Fibroblast of pulmonary artery (primary cell): ENCODE results near the gene ZNF780B.

ENCODE experiments used
- DNase-seq: peaks from one replicate; pipeline ENCODE4 v3.0.0-alpha.2; 2010; ENCODE audit warnings: low read depth
- H3K4me3 ChIP-seq: replicated peaks from 2 replicates; pipeline ENCODE4 v1.5.1; 2011; ENCODE audit warnings: low read depth, mild to moderate bottlenecking, control low read depth, low read length, moderate library complexity
- CTCF ChIP-seq: IDR thresholded peaks from 2 replicates; pipeline ENCODE4 v1.5.1; 2011; ENCODE audit warnings: mild to moderate bottlenecking, control low read depth, low read length, inconsistent platforms; ENCODE audit errors: missing control alignments

The ZNF780B gene

DNA sequence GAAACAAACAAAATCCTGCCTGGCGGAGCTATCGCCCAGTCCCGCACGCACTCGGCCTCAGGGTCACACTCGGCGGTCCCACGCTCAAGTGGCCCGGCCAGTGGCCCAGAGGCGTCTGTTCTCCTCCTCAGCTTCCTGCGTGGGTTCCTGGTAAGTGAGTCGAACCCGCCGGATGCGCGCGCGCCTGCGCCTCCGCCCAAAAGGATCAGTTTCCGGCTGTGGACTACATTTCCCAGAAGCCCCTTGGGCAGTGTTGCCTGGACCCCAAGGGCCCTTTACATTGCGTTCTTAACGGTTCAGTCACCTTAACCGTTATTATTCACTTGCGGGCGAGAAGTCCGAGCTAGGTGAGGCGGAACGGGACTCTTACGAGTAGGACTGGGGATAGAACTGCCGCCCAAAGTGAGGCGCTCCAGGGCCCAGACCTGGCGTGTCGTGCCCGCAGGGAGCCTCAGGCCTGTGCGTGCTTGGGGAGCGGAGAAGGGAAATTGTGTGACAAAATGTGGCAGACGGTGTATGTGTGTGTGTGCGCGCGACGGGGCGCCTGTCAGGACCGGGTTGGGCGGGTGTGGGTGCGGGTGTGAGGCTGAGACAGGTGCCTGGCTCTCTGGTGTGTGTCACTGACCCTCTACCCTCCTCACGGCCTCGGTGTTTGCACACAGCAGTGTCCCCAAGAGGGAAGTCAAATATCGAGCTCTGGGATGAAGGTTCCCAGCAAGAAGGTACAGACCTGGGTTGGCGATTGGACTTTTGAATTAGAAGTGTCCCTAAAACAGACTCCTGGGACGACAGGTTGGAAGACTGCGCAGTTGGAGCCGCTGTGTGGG, 59.0 kb downstream of the ZNF780B start, which contains the start of gene ZNF546:
Gene ZNF546 (plus strand): TSS at position 250 of the 827 bp plus-strand sequence. CDS start 1,267 bp downstream, outside the sequence.
- peak within 1 kb of the TSS; percentile 90 for H3K4me3 ChIP-seq
- no peak for TF ChIP-seq CTCF
- peak; percentile 90 for DNase-seq

- H3K4me3 ChIP-seq: peak overlapping the region; percentile 90
- TF ChIP-seq CTCF: no peak
- DNase-seq: peak; percentile 58
Observed at GRCh38 chr19:39996218-39996810, 59.7 kb downstream of the ZNF780B start.

DNA sequence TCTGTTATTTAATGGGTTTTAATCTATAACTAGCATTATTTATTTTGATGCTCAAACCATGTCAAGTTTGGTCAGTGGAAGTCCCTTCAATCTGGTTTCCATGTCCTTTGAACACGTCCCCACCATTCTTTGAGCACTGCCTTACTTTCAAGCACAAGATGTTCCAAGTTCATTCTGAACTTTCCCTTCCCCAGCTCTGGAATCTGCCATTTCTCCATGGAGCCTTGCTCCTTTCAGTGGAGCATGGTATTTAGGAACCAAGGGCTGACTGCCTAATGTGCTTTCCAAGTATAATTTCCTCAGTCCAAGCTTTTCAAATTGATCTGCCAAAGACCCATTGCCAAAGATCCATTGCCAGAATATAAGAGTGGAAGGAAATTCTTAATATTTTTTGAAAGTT, 60.2 kb downstream of the ZNF780B start:
- H3K4me3 ChIP-seq: peak overlapping the region; percentile 90
- no peak for DNase-seq
- no peak for TF ChIP-seq CTCF

DNA sequence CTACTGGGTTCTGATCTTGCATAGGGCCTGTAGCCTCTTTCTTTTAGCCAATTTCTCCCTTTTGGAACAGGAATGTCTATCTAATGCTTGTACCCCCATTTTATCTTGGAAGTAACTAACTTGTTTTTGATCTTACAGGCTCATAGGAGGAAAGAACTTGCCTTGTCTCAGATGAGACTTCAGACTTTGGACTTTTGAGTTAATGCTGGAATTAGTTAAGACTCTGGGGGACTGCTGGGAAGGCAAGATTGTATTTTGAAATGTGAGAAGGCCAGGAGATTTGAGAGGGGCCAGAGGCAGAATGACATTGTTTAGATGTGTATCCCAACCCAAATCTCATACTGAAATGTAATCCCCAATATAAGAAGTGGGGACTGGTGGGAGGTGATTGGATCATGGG, 61.7 kb downstream of the ZNF780B start:
- no peak overlapping the region for H3K4me3 ChIP-seq
- no peak for TF ChIP-seq CTCF
- no peak for DNase-seq

DNA sequence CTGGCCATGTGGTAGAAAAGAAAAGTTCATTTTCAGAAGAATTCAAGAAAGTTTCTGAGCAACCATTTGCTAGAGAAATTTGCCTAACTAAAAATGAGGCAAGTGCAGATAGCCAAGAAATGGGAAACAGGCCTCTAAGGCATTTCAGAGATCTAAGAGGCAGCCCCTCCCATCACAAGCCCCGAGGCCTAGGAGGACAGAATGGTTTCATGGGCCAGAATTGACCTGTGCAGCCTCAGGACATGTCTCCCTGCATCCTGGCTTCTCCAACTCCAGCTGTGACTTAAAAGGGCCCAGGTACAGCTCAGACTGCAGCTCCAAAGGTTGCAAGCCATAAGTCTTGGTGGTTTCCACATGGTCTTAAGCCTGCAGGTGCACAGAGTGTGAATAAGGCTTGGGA, 62.4 kb downstream of the ZNF780B start:
- DNase-seq: no peak
- no peak for TF ChIP-seq CTCF
- no peak overlapping the region for H3K4me3 ChIP-seq

GRCh38 chr19:39987596-39987995, 68.4 kb downstream of the ZNF780B start:
- no peak for TF ChIP-seq CTCF
- DNase-seq: no peak

More at GRCh38 chr19:39987596-39987995, 68.4 kb downstream of the ZNF780B start:
- H3K4me3 ChIP-seq: no peak overlapping the region
